T-helper 2 cell treated with Interferon-gamma antibody and Interleukin-4, amounts not matched to agents 5 μg/mL and 100 μg/mL, for 36 hours (primary cell): ENCODE results near the gene SMIM33.
"Not testable (repeated sequence)": the region's sequence is repeated elsewhere in the genome, so short reads cannot be mapped to it uniquely, and the experiment has no call there.

Experiments used
- DNase-seq: peaks from one replicate; pipeline ENCODE4 v3.0.0; 2021; ENCODE audit warnings: low spot score
- H3K27ac Mint-ChIP-seq: one replicate; pipeline ENCODE4 v1.8.0; 2021; ENCODE audit warnings: mild to moderate bottlenecking, mixed read lengths
- H3K27me3 Mint-ChIP-seq: one replicate; pipeline ENCODE4 v1.8.0; 2021; ENCODE audit warnings: low read depth, mixed read lengths
- H3K36me3 Mint-ChIP-seq: one replicate; pipeline ENCODE4 v1.8.0; 2021; ENCODE audit warnings: low read depth, mixed read lengths
- H3K4me1 Mint-ChIP-seq: one replicate; pipeline ENCODE4 v1.8.0; 2021; ENCODE audit warnings: low read depth, mixed read lengths
- H3K4me3 Mint-ChIP-seq: one replicate; pipeline ENCODE4 v1.8.0; 2022; ENCODE audit warnings: mild to moderate bottlenecking, moderate library complexity, mixed read lengths
- H3K9me3 Mint-ChIP-seq: one replicate; pipeline ENCODE4 v1.8.0; 2021; ENCODE audit warnings: mixed read lengths

Gene SMIM33

DNA sequence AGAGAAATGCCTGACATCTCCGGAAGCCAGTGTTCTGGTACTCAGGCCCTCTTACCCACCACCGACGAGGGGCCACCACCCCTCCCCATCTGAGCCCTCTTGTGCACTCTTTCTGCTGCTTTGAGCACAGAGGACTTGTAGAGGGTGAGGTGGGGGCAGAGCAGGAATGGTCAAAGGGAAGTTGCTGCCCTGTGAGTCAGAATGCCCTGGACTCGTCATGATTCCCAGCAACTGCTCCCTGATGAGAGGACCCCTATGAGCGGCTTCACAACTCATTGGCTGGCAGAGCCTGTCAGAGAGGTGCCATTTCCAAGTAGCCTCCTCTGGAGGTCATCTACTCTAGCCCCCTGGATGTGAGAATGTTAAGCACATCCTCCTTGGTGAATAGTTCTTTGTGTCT is 9.1 kb upstream of the SMIM33 start:
- no peak overlapping the region for H3K4me3 Mint-ChIP-seq
- no peaks in the 10 kb centered on the region for H3K27me3 Mint-ChIP-seq
- peak overlapping the region; percentile 39 for H3K27ac Mint-ChIP-seq
- H3K9me3 Mint-ChIP-seq = no peaks in the 10 kb centered on the region
- DNase-seq = no peak
- peaks cover 37% of the 10 kb centered on the region for H3K4me1 Mint-ChIP-seq
- H3K36me3 Mint-ChIP-seq = no peaks in the 10 kb centered on the region

DNA sequence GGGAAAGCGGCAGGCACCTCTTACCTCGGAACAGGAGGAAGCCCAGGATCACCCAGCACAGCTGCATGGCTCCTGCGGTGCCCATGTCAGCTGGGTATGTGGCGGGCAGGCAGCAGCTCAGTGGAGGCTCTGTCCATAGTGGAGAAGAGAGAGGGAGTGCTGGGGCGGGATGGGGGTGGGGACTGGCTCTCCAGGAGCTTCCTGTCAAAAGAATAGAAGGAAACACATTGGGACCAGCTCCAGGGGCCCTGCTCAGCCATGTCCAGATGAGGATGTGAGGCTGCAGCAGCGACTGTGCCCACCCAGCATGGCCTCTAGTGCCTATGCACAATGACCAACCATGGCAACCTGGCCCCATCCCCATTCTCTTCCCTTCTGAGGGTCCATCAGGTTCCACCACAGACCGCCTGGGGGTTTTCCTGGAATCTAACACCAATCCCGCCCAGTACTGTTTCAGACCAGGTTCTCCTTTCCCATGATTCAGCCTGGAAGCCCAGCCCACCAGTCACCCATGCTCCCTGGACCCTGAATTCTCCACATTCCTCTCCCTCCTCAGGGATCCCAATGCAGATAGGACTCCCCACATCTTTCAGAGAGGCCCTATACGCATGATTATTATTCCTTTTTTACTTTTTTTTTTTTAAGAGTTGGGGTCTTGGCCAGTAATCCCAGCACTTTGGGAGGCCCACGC is 8.1 kb upstream of the SMIM33 start, which contains the start of gene ECSCR:
ECSCR (minus strand) TSS at position 158 of the 691 bp plus-strand sequence; CDS start at position 85, 73 bp downstream.
- Mint-ChIP-seq H3K27ac (peak within 1 kb of the TSS; percentile 39), H3K36me3 (no peaks in the 10 kb centered on the region), H3K4me1 (peaks cover 29% of the 10 kb centered on the region), H3K9me3 (no peaks in the 10 kb centered on the region), H3K4me3 (no peak within 1 kb of the TSS), H3K27me3 (no peaks in the 10 kb centered on the region)
- no peak for DNase-seq

DNA sequence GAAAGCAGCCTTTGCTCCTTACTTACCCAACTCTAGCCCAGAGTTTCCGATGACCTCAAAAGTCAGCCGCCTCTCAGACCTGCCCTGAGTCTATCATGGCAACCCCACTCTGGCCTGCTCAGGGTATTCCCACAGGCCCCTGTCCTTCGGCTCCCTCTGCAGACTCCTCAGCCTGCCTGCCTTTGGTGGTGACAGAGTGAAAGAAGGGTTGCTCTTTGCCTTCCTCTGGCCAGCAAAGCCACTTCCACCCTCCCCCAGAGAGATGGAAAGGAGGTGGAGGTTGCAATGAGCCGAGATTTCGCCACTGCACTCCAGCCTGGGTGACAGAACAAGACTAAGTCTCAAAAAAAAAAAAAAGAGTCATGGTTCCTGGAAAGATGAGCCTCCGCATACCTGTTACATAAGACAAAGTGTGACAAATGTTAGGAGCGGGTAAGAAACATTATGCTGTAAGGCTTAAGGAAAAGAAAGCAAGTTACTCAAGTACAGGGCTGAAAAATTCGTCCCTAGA is 2.3 kb upstream of the SMIM33 start:
- Mint-ChIP-seq H3K27ac (peak overlapping the region; percentile 71), H3K36me3 (peaks cover under 1% of the 10 kb centered on the region), H3K27me3 (no peaks in the 10 kb centered on the region), H3K4me1 (peaks cover 44% of the 10 kb centered on the region), H3K4me3 (peak overlapping the region; percentile 45), H3K9me3 (no peaks in the 10 kb centered on the region)
- DNase-seq = no peak

DNA sequence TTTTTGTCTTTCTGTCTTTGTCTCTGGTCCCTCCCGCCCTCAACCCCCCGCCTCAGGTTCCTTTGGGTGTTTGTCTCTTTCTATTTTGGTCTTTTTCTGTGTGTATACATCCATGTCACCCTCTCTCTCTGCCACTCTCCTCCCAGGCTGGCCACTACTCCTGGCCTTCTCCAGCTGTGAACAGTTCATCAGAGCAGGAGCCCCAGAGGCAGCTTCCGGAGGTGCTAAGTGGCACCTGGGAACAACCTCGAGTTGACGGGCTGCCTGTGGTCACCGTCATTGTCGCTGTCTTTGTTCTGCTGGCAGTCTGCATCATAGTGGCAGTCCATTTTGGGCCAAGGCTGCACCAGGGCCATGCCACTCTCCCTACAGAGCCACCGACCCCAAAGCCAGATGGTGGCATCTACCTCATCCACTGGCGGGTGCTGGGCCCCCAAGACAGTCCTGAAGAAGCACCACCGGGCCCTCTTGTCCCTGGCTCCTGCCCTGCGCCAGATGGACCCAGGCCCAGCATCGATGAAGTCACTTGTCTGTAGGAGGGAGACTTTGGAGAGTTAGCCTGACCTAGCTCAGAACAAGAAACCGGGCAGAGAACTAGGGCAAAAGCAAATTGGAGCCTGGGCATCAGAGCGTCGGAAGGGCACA is 1.7 kb downstream of the SMIM33 start:
- Mint-ChIP-seq H3K27me3 (no peaks in the 10 kb centered on the region), H3K4me1 (peaks cover 71% of the 10 kb centered on the region), H3K4me3 (peak overlapping the region; percentile 77), H3K9me3 (no peaks in the 10 kb centered on the region), H3K36me3 (peaks cover 29% of the 10 kb centered on the region), H3K27ac (peak overlapping the region; percentile 90)
- DNase-seq = no peak

DNA sequence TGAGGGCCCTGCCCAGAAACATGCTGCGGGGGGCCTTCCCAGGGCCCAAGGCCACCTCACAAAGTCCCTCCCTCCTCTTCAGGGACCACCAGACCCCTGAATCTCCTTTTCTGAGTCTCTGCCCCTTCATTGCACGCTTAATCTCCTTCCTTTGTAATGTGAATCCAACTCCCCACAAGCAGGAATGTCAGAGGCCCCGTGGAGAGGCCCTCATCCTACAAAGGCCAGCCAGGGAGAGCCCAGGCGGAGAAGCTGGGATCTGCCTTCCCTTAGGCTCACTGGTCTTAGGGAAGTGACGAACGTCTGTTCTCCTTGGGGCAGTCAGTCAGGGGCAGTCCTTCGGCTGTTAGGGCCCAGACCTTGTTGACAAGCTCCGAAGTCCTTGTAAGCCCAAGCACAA is 2.3 kb downstream of the SMIM33 start:
- H3K4me3 Mint-ChIP-seq = no peak overlapping the region
- no peaks in the 10 kb centered on the region for H3K27me3 Mint-ChIP-seq
- H3K36me3 Mint-ChIP-seq = peaks cover 35% of the 10 kb centered on the region
- no peaks in the 10 kb centered on the region for H3K9me3 Mint-ChIP-seq
- DNase-seq = no peak
- H3K27ac Mint-ChIP-seq = no peak overlapping the region
- H3K4me1 Mint-ChIP-seq = peaks cover 77% of the 10 kb centered on the region

DNA sequence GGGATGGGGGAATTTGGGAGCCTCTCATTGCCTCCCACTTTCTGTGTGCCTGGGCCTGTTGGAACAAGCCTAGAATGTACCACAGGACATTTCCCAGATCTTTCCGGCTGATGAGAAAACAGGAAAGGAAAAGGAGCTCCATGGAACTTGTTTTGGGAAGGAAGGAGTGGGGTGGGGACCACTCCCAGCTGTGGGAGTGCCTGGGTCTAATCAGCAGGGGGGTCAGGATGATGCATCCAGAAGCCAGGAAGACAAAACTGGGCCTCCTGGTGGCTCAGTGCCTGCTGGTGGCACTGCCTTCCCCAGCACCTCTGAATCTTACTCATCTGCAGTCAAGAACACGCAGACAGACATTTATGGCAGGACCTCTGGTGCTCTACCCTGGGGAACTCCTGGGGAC is 2.8 kb downstream of the SMIM33 start:
- DNase-seq = no peak
- Mint-ChIP-seq H3K27ac (peak overlapping the region; percentile 74), H3K36me3 (peaks cover 40% of the 10 kb centered on the region)

DNA sequence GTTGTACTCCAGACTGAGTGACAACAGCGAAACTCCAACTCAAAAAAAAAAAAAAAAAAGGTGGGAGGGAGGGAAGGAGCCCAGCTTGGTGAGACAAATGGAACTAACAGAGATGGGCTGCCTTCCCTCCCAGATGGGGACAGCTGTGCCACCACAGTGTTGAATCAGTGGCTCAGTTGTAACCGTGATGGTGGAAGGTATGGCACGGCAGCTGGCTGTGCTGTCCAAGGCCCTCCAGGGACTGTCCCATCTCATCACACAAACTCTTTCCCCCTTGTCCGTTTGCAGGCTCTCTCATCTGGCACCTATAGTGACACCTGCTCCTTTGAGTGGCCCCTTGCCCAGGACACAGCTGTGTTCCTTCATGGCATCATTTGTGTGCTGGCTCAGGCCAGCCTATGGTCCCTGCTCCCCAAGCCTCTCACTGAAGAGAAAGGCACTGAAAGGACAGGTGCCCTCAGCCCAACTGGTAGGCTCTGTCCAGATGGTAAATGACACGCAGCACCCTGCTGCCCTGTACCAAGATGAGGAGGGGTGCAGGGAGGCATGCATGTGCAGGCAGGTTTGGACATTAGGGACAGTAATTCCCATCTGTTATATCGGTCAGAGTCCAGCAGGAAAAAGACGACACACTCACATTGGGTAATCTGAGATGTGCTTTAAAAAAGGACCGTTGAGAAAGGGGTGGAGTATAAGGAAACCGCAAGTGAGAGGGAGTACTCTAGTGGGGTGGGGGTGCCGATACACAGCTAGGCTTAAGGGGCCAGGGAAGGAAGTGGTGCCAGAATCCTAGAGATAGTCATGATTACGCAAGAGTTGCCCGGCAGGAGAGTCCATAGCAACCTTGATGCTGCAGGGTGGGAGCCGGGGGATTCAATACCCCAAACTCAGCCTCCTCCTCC is 4.3 kb downstream of the SMIM33 start:
- Mint-ChIP-seq H3K27me3 (no peaks in the 10 kb centered on the region), H3K27ac (peak overlapping the region; percentile 91), H3K4me3 (peak overlapping the region; percentile 82), H3K4me1 (peaks cover 73% of the 10 kb centered on the region), H3K36me3 (peaks cover 48% of the 10 kb centered on the region), H3K9me3 (no peaks in the 10 kb centered on the region)
- DNase-seq = no peak

More for the DNA sequence above, 2.8 kb downstream of the SMIM33 start:
- Mint-ChIP-seq H3K4me3 (peak overlapping the region; percentile 34), H3K4me1 (peaks cover 77% of the 10 kb centered on the region), H3K9me3 (no peaks in the 10 kb centered on the region), H3K27me3 (no peaks in the 10 kb centered on the region)

DNA sequence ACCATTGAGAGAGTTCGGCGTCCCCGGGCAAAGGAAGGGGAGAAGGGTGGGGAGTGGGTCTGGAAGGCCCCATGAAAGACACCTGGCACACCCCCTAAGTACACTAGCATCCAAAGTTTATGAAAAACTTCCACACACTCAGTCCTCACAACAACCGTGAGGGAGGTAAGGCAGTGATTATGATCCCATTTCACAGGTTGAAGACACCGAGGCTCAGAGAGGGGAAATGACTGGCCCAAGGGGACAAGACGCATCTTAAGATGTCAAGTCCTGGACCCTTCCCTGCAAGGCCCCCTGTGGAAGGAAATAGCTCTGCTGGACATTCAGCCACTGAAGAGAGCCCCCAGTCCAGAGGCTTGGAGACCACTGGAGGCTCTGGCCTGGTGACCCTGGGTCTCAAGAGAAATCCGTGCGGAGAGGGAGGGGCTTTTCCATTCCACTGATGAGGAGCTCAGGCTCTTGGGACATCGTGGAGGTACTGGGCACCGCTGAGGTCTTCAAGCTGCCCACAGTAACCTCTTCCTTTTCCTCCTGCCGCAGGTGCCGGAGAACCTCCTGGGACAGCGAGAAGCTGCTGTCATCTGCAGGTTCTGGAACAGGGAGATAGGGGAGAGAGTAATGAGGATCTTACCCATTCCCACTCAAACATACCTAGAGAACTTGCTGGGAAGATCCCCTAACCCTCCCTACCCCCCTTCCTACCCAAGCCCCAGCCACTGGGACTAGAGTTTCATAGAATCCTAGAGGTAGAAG is 5.2 kb downstream of the SMIM33 start:
- Mint-ChIP-seq H3K4me1 (peaks cover 72% of the 10 kb centered on the region), H3K9me3 (no peaks in the 10 kb centered on the region), H3K27me3 (no peaks in the 10 kb centered on the region), H3K27ac (peak overlapping the region; percentile 91), H3K4me3 (peak overlapping the region; percentile 82), H3K36me3 (peaks cover 57% of the 10 kb centered on the region)
- DNase-seq = no peak

DNA sequence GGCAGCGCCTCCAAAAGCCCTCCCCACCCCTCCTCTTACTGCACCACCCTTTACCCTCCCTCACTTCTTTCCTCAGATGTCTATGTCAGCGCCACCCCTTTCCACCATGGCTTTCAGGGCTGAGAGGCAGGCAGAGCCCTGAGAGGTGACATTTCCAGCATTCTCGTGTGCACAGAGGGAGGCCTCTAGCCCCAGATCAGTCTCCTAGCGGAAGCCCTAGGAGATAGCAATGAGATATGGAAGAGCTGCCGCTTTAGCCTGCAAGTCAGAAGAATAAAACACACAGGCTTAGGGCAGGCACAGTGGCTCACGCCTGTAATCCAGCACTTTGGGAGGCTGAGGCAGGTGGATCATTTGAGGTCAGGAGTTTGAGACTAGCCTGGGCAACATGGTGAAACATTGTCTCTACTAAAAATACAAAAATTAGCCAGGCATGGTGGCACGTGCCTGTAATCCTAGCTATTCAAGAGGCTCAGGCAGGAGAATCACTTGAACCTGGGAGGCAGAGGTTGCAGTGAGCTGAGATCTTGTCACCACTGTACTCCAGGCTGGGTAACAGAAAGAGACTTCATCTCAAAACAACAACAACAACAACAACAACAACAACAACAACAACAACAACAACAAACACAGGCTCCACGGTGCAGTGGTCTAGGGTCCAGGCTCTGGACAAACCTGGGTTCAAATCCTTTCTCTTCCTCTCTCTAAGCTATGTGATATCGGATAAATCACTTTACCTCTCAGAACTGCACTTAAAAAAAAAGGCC is 8.0 kb downstream of the SMIM33 start:
- Mint-ChIP-seq H3K27ac (peak overlapping the region; percentile 72), H3K4me1 (peaks cover 60% of the 10 kb centered on the region), H3K4me3 (peak overlapping the region; percentile 56), H3K36me3 (peaks cover 57% of the 10 kb centered on the region)
- DNase-seq, H3K9me3 Mint-ChIP-seq, H3K27me3 Mint-ChIP-seq: not testable (repeated sequence)

DNA sequence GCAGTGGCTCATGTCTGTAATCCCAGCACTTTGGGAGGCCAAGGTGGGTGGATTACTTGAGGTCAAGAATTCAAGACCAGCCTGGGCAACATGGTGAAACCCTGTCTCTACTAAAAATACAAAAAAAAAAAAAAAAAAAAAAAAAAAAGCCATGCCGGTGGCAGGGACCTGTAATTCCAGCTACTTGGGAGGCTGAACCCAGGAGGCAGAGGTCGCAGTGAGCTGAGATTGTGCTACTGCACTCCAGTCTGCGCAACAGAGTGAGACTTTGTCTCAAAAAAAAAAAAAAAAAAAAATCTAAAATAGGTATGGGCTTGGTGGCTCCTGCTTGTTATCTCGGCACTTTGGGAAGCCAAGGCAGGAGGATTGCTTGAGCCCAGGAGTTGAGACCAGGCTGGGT is 8.9 kb downstream of the SMIM33 start:
- not testable (repeated sequence) for H3K27ac Mint-ChIP-seq, DNase-seq, H3K9me3 Mint-ChIP-seq, H3K27me3 Mint-ChIP-seq, H3K4me3 Mint-ChIP-seq
- H3K36me3 Mint-ChIP-seq = peaks cover 50% of the 10 kb centered on the region
- peaks cover 51% of the 10 kb centered on the region for H3K4me1 Mint-ChIP-seq

DNA sequence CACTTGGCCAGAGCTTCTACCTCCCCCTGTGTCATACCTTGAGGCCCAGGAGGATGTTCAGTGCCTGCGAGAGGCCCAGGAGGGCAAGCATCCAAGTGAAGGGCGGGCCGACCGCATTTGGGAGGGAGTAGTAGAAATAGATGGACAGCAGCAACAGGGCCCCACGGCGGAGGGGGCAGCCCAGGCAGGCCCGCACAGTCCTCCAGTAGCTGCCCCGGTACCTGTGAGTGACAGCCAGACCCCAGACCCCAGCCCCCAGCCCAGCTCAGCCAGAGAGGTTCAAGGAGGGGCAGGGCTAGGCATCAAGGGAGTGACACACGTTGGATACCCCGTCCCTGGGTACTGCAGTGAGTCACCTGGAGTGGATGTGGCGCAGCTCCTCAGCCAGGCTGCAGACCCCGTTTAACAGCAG is 10.3 kb downstream of the SMIM33 start:
- Mint-ChIP-seq H3K27ac (peak overlapping the region; percentile 97), H3K4me3 (peak overlapping the region; percentile 93), H3K36me3 (peaks cover 39% of the 10 kb centered on the region), H3K27me3 (no peaks in the 10 kb centered on the region), H3K9me3 (no peaks in the 10 kb centered on the region), H3K4me1 (peaks cover 39% of the 10 kb centered on the region)
- no peak for DNase-seq

DNA sequence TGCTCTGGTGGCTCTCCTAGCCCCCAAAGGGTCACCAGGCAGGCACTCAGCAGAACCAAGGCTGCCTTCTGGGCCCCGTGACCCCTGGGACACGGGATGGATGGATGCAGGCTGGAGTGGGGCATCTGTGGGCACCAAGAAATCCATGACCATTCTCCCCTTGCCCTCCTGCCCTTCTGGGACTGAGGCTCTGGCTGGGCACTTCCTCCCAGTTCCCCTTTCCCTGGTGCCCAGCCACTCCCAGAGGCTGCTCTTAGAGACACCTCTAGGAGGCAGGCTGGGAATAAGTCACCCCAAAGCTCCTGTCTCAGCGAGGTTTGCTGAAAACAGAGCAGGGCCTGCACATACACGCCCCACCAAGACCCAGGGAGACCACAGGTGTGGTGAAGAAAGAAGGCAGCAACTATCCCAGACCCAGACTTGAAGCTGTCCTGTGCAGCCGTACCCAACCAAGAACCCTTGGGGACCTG is 10.8 kb downstream of the SMIM33 start:
- Mint-ChIP-seq H3K36me3 (peaks cover 35% of the 10 kb centered on the region), H3K9me3 (no peaks in the 10 kb centered on the region), H3K4me1 (peaks cover 39% of the 10 kb centered on the region), H3K4me3 (peak overlapping the region; percentile 93), H3K27me3 (no peaks in the 10 kb centered on the region), H3K27ac (peak overlapping the region; percentile 97)
- DNase-seq = no peak
